Measurements from ENCODE around the gene RHOD.

DNA sequence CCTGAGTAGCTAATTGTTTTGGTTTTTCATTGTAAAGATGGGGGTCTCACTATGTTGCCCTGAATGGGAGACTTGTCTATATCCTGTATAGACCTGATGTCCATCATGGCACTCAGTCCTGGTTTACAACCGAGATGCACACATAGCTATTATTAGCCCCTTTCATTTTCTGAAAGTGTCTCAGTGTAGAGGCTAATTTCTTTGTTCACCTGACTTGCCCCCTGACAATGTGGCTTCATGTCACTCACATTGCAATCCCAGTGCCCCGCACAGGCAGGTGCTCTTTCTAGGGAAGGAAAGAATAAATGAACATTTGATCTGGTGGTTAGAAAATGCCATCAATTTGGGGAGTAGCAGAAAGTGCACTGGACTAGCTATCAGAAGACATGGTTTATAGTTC lies 49.3 kb downstream of the RHOD start:
- TF ChIP-seq, protein P1, sequence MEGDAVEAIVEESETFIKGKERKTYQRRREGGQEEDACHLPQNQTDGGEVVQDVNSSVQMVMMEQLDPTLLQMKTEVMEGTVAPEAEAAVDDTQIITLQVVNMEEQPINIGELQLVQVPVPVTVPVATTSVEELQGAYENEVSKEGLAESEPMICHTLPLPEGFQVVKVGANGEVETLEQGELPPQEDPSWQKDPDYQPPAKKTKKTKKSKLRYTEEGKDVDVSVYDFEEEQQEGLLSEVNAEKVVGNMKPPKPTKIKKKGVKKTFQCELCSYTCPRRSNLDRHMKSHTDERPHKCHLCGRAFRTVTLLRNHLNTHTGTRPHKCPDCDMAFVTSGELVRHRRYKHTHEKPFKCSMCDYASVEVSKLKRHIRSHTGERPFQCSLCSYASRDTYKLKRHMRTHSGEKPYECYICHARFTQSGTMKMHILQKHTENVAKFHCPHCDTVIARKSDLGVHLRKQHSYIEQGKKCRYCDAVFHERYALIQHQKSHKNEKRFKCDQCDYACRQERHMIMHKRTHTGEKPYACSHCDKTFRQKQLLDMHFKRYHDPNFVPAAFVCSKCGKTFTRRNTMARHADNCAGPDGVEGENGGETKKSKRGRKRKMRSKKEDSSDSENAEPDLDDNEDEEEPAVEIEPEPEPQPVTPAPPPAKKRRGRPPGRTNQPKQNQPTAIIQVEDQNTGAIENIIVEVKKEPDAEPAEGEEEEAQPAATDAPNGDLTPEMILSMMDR (IDR thresholded peaks at IDR 0.05), result no peak
- no peak for TF ChIP-seq POLR2A (IDR thresholded peaks at IDR 0.05)
